ENCODE results near the gene OR6Q1.

The OR6Q1 gene

GRCh38 chr11:58075781-58076180 lies 45.0 kb downstream of the OR6Q1 start:
- no peak overlapping the region for H3K27ac ChIP-seq (ENCODE audit: low read depth, low read length)
- no peaks in the 10 kb centered on the region for H3K36me3 ChIP-seq (ENCODE audit: control insufficient read depth in 1 of 2, insufficient read depth in 2 of 2, low read length in 2 of 2)
- H3K9me3 ChIP-seq (ENCODE audit: control insufficient read depth in 1 of 2, low read length in 2 of 2), result no peaks in the 10 kb centered on the region
- H3K4me3 ChIP-seq (ENCODE audit: low read depth in 1 of 2, low read length in 2 of 2), result no peak overlapping the region
- no peaks in the 10 kb centered on the region for H3K4me1 ChIP-seq (ENCODE audit: control insufficient read depth in 1 of 2, insufficient read depth in 2 of 2, low read length in 2 of 2)
- no peaks in the 10 kb centered on the region for H3K27me3 ChIP-seq (ENCODE audit: control insufficient read depth in 1 of 2, insufficient read depth in 2 of 2, low read length in 2 of 2)
- H3K9ac ChIP-seq (ENCODE audit: low read depth in 1 of 2, low read length in 2 of 2), result no peak overlapping the region
